Thymus (tissue), 11 donors: ENCODE results near the gene GPA33. TPM values are rescaled to one million over a fixed set of nuclear protein-coding genes. Genes with fewer than 3 reads are reported as not detected.

Experiments
- DNase-seq, 9 donors: peaks; one replicate each; pipeline ENCODE4 v3.0.0-alpha.2; 2013; ENCODE audit warnings: low spot score in 9 of 9, low read depth in 6 of 9, missing footprints in 1 of 9
- H3K27ac ChIP-seq, 2 donors: one replicate each; pipeline ENCODE4 v1.5.1; 2013; ENCODE audit warnings: control low read depth in 1 of 2, low read depth in 1 of 2, low read length in 1 of 2, mild to moderate bottlenecking in 1 of 2, moderate library complexity in 1 of 2
- H3K27me3 ChIP-seq, 2 donors: one replicate each; pipeline ENCODE4 v1.5.1; 2013; ENCODE audit warnings: low read length in 1 of 2; ENCODE audit not compliant: control insufficient read depth in 2 of 2, insufficient read depth in 1 of 2
- H3K36me3 ChIP-seq, 2 donors: one replicate each; pipeline ENCODE4 v1.5.1; 2013; ENCODE audit warnings: low read length in 1 of 2, mild to moderate bottlenecking in 1 of 2, moderate library complexity in 1 of 2; ENCODE audit not compliant: control insufficient read depth in 2 of 2, insufficient read depth in 2 of 2
- H3K4me1 ChIP-seq, 2 donors: one replicate each; pipeline ENCODE4 v1.5.1; 2013; ENCODE audit warnings: low read length in 2 of 2; ENCODE audit not compliant: control insufficient read depth in 2 of 2, insufficient read depth in 2 of 2
- H3K4me3 ChIP-seq, 2 donors: one replicate each; pipeline ENCODE4 v1.5.1; 2013; ENCODE audit warnings: low read length in 2 of 2, control low read depth in 1 of 2, mild to moderate bottlenecking in 1 of 2
- H3K9me3 ChIP-seq, 2 donors: one replicate each; pipeline ENCODE4 v1.5.1; 2013; ENCODE audit warnings: low read length in 1 of 2, mild to moderate bottlenecking in 1 of 2; ENCODE audit not compliant: control insufficient read depth in 2 of 2, insufficient read depth in 1 of 2
- WGBS: extraction: QIAGEN DNeasy Blood & Tissue Kit; methylation state at CpG from one replicate; pipeline ENCODE4 v1.1.7; 2013; 5-methylcytosine and 5-hydroxymethylcytosine counted together
- polyA plus RNA-seq: library from polyadenylated mRNA; stranded (reverse); fragments of 200-250 nt; gene quantifications from one replicate; pipeline ENCODE4 v1.2.3, GENCODE V29; 2013
- total RNA-seq: library from RNA; stranded (reverse); fragments of 120-200 nt; gene quantifications from one replicate; pipeline ENCODE4 v1.2.4, GENCODE V29; 2013
- donor health status: healthy.

Gene GPA33
- total and polyA plus RNA-seq, 2 donors, result 2.3 to 3.5 TPM

GRCh38 chr1:167099851-167100250 is 9.7 kb upstream of the GPA33 start:
- H3K36me3 ChIP-seq, result no peaks in the 10 kb centered on the region

DNA sequence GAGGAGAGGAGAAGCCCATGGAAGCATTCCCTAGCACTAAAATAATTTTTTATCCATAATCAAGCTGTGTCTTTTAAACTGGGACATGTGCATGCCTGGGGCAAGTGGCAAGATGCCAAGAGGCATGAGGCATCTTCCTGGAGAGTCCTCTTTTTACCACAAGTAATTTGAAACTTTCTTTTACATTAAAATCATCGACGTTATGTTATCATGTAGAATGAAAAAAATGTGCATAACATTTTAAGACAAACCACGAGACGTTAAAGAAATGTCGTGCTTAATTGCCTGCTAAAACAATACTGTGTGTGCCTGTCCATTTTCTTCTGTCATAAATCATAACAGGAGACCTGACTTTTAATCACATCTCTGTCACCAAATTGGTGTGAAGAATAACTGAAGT is 5.2 kb upstream of the GPA33 start:
- peaks cover 2 to 6% of the 10 kb centered on the region in 2 donors for H3K4me1 ChIP-seq
- 11% methylated on average over 5 of the region's 5 CpGs for WGBS
- H3K9me3 ChIP-seq, result no peaks in the 10 kb centered on the region
- no peaks in the 10 kb centered on the region for H3K36me3 ChIP-seq
- H3K27me3 ChIP-seq, result no peaks in the 10 kb centered on the region
- H3K27ac ChIP-seq, result no peak overlapping the region
- DNase-seq, result no peak
- no peak overlapping the region for H3K4me3 ChIP-seq

More at GRCh38 chr1:167099851-167100250, 9.7 kb upstream of the GPA33 start:
- no peaks in the 10 kb centered on the region for H3K9me3 ChIP-seq
- H3K4me3 ChIP-seq, result no peak overlapping the region
- 97% methylated on average over 1 of the region's 1 CpG for WGBS
- no peak overlapping the region for H3K27ac ChIP-seq
- H3K27me3 ChIP-seq, result no peaks in the 10 kb centered on the region
- H3K4me1 ChIP-seq, result peaks cover 7 to 15% of the 10 kb centered on the region in 2 donors
- DNase-seq, result no peak

DNA sequence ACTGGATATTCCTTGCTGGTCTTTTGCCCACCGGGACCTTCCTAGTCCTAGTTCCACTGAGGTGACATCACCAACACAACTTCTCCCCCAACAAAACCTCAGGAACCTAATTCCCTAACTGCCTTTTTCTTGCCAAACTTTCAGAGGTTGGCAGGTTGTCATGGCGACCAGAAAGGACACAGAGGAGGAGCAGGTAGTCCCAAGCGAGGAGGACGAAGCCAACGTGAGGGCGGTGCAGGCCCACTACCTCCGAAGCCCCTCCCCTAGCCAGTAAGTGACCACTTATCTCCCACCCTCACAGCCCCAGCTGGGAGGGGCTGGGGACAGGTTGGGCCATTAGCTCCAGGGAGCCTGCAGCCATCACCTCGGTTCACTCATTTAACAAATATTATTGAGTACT is 4.5 kb upstream of the GPA33 start:
- Histone ChIP-seq H3K36me3 (no peaks in the 10 kb centered on the region), H3K4me1 (peaks cover 6 to 12% of the 10 kb centered on the region in 2 donors), H3K27ac (no peak overlapping the region), H3K27me3 (no peaks in the 10 kb centered on the region), H3K9me3 (no peaks in the 10 kb centered on the region), H3K4me3 (no peak overlapping the region)
- no peak for DNase-seq
- 97% methylated on average over 8 of the region's 8 CpGs for WGBS

- H3K9me3 ChIP-seq, result no peaks in the 10 kb centered on the region
- no peaks in the 10 kb centered on the region for H3K36me3 ChIP-seq
- H3K4me1 ChIP-seq, result peaks cover 6 to 15% of the 10 kb centered on the region in 2 donors
- no peak for DNase-seq
- 87% methylated on average over 8 of the region's 8 CpGs for WGBS
- no peak within 1 kb of the TSS for H3K27ac ChIP-seq
- no peaks in the 10 kb centered on the region for H3K27me3 ChIP-seq
- H3K4me3 ChIP-seq, result no peak within 1 kb of the TSS
Observed at GRCh38 chr1:167093846-167094516, 3.8 kb upstream of the GPA33 start, which contains the start of gene STYXL2. Gene STYXL2, plus strand, starts transcription at chr1:167094075. Its CDS starts 775 bp downstream, at chr1:167094850.

DNA sequence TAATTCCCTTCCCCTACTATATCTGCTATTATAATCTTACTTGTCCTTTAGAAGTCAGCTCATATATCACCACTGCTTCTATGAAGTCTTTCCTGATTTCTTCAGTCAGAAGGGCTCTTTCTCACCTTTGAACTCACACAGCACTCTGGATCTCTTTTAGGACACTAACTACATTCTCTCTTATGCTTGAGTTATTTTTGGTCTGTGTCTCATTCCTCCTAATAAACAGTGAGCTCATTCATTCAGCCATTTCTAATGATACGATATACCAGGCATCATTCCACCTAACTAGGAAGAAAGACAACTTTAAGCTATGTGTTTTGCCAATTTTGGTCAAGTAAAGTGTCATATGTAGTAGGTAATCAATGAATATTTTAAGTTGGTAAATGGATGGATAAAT is 2.5 kb upstream of the GPA33 start:
- H3K36me3 ChIP-seq, result no peaks in the 10 kb centered on the region
- no peaks in the 10 kb centered on the region for H3K9me3 ChIP-seq
- H3K4me3 ChIP-seq, result no peak overlapping the region
- 98% methylated on average over 1 of the region's 1 CpG for WGBS
- H3K27me3 ChIP-seq, result no peaks in the 10 kb centered on the region
- no peak for DNase-seq
- H3K27ac ChIP-seq, result no peak overlapping the region
- H3K4me1 ChIP-seq, result peaks cover 6 to 19% of the 10 kb centered on the region in 2 donors

- 97% methylated on average over 2 of the region's 2 CpGs for WGBS
- no peak overlapping the region for H3K4me3 ChIP-seq
- no peaks in the 10 kb centered on the region for H3K27me3 ChIP-seq
- peaks cover 6 to 22% of the 10 kb centered on the region in 2 donors for H3K4me1 ChIP-seq
- peak overlapping the region; percentile 83 to 92 for H3K27ac ChIP-seq
- DNase-seq, result no peak
- no peaks in the 10 kb centered on the region for H3K36me3 ChIP-seq
- H3K9me3 ChIP-seq, result no peaks in the 10 kb centered on the region
Observed at GRCh38 chr1:167089939-167090313, 251 bp downstream of the GPA33 start.

DNA sequence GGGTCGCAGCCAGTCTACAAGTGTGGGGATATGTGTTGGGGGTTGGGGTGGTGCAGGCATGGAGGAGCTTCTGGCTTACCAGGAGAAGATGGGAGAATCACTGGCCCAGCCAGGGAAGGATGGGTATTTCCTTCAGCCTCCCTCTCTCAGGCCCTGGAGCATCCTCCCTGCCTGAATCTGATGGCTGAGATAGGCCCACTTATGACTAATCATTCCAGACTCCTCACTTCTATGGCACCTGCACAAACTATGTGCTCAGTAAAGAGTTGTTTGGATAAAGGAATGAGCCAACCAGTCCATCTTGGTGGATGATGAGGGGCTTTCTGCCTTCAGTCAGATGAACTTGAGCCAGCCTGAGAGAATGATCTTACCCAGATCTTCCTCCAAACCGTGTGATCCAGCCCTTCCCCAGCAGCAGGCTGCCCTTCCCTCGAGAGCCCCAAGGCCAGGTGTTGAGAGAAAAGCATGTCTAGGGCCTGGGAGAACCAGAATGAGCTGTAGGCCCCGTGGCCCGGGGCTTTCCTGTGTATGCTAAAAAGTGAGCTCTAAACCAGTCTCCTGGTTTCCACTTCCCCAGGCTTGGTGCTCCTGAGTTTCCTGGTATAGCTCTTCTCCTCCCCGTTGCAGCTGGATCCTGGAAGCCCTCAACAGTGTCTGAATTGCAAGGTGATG is 1.3 kb downstream of the GPA33 start:
- Histone ChIP-seq H3K27ac (no peak overlapping the region), H3K27me3 (no peaks in the 10 kb centered on the region), H3K9me3 (no peaks in the 10 kb centered on the region), H3K4me1 (peaks cover 6 to 22% of the 10 kb centered on the region in 2 donors), H3K4me3 (no peak overlapping the region), H3K36me3 (no peaks in the 10 kb centered on the region)
- 63% methylated on average over 6 of the region's 6 CpGs for WGBS
- no peak for DNase-seq

- 62% methylated on average over 3 of the region's 3 CpGs for WGBS
- Histone ChIP-seq H3K36me3 (no peaks in the 10 kb centered on the region), H3K4me1 (peaks cover 6 to 22% of the 10 kb centered on the region in 2 donors), H3K4me3 (no peak overlapping the region), H3K27ac (no peak overlapping the region), H3K27me3 (no peaks in the 10 kb centered on the region), H3K9me3 (no peaks in the 10 kb centered on the region)
- DNase-seq, result peak in 1 of 9 donors; percentile 29
Observed at GRCh38 chr1:167086768-167087167, 3.4 kb downstream of the GPA33 start.

DNA sequence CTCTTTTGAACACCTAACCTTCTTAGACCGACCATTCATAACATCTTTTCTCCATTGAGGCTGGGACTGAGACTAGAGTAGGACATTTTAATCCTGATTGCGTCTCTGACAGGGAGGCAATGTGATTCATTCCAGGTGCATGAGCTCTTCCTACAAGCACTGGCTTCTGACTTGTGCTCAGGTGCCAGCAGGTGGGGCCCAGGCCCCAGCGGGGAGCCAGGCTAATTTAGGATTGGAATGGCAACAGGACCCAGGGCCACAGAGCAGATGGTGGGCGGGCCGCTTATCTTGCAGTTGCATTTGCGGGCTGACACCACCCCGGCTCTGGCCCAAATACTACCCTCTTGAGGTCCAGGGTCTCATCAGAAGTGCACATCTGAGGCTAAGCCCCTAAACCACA is 4.1 kb downstream of the GPA33 start:
- H3K9me3 ChIP-seq, result no peaks in the 10 kb centered on the region
- H3K27me3 ChIP-seq, result no peaks in the 10 kb centered on the region
- 96% methylated on average over 7 of the region's 7 CpGs for WGBS
- DNase-seq, result no peak
- no peak overlapping the region for H3K27ac ChIP-seq
- no peak overlapping the region for H3K4me3 ChIP-seq
- H3K4me1 ChIP-seq, result peaks cover 6 to 22% of the 10 kb centered on the region in 2 donors
- no peaks in the 10 kb centered on the region for H3K36me3 ChIP-seq
